Activated naive CD8-positive, alpha-beta T cell treated with anti-CD3 and anti-CD28 coated beads, Interleukin-2, amount 10 ng/mL, durations not matched to agents 7 days and 5 days (primary cell): Measurements from ENCODE around the gene PTPRG. TPM values are rescaled to one million over a fixed set of nuclear protein-coding genes. Genes with fewer than 3 reads are reported as not detected.

Source experiments
- ATAC-seq: fragments of 150-1000 bp; cut with Tn5 transposase; one replicate; pipeline ENCODE4 v1.10.0; 2021; ENCODE audit warnings: low read depth, moderate library complexity
- POLR2A ChIA-PET: fragments of 350-600 bp; sonication (Branson Sonifier 250); formaldehyde crosslinking; loops from one replicate; lab custom pipeline; 2021; ENCODE audit warnings: antibody characterized with exemption; lab: Charles Lee
- DNase-seq: peaks from one replicate; pipeline ENCODE4 v3.0.0; 2021
- H3K27ac Mint-ChIP-seq: one replicate; pipeline ENCODE4 v1.8.0; 2022; ENCODE audit warnings: mild to moderate bottlenecking, mixed read lengths
- H3K27me3 Mint-ChIP-seq: one replicate; pipeline ENCODE4 v1.8.0; 2022; ENCODE audit warnings: mild to moderate bottlenecking, moderate library complexity, mixed read lengths
- H3K36me3 Mint-ChIP-seq: one replicate; pipeline ENCODE4 v1.8.0; 2021; ENCODE audit warnings: mild to moderate bottlenecking, mixed read lengths
- H3K4me1 Mint-ChIP-seq: one replicate; pipeline ENCODE4 v1.8.0; 2021; ENCODE audit warnings: mixed read lengths
- H3K4me3 Mint-ChIP-seq: one replicate; pipeline ENCODE4 v1.8.0; 2022; ENCODE audit warnings: mild to moderate bottlenecking, moderate library complexity, mixed read lengths
- H3K9me3 Mint-ChIP-seq: one replicate; pipeline ENCODE4 v1.8.0; 2021; ENCODE audit warnings: mixed read lengths
- total RNA-seq, 2 experiments: library from RNA; stranded (reverse); gene quantifications; one replicate each; pipeline ENCODE4 v1.2.3, GENCODE V29; 2021

Gene PTPRG
- total RNA-seq, 2 experiments from 2014 or later: not detected

DNA sequence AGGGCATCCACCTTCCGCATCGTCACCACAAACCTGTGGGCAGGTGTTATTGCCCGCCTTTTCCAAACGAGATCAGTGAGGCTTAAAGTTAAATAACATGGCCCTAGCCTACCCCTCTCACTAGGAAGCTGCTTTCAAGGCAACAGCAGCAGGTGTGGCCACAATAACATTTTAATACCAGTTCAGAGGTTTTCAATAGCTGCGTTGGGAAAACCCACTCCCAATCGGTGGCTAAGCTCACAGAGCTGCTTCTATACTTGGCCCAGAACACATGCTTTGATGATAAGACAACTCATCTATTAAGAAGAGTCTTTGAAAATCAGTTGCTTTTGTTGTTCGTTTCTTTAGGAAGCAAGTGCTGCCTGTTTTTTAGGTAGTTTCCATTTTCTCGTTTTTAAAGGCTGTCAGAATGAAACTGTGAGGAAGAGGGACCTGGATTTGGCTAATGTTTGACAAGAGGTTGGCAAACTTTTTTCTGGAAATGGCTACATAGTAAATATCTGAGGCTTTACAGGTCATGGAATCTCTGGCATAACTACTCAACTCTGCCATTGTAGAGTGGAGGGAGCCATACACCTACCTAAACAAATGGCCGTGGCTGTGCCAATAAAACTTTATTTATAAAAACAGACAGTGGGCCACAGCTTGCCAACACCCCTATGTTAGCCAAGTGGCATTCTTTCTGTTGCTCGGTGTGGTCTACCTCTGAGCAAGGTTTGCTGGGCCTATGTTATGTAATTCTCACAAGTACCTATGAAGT, 632.4 kb downstream of the PTPRG start:
- POLR2A ChIA-PET: no interaction called here
- H3K36me3 Mint-ChIP-seq: no peaks in the 10 kb centered on the region

DNA sequence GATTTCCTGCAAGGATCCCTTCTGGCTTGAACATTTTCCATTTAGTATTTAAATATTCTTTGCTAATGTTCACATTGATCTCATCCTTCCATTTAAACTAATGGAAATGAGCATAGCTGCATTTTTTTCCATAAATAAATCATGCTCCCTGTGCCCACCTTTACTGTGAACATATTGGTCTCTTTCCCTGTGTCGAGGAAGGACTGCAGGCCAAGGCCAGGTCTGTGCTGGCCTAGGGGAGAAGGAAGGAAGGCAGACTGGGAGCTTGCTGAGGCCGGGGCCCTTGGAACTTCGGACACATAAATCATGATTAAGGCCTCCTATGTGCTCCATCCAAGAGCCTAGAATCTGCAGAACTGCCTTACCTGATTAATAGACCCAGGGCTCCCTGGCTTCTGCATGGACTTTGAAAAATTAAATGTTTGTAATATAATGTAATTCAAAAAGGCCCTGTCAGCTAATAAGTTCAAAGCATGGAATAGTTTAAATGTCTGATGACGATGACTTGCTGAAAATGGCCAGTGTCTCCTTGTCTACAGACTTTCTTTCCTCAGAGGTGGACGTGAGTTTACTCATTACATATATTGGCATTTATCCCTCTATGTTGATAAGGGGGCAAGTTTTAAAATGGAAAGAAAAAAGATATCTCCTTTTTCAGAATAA, 636.1 kb downstream of the PTPRG start:
- Mint-ChIP-seq H3K36me3 (no peaks in the 10 kb centered on the region), H3K27ac (no peak overlapping the region), H3K4me3 (no peak overlapping the region), H3K27me3 (peaks cover 3% of the 10 kb centered on the region), H3K4me1 (no peaks in the 10 kb centered on the region), H3K9me3 (no peaks in the 10 kb centered on the region)
- DNase-seq (no peak), ATAC-seq (no peak)
- POLR2A ChIA-PET: no interaction called here

More for the DNA sequence above, 632.4 kb downstream of the PTPRG start:
- Mint-ChIP-seq H3K27ac (no peak overlapping the region), H3K27me3 (peaks cover 2% of the 10 kb centered on the region), H3K4me3 (no peak overlapping the region), H3K9me3 (no peaks in the 10 kb centered on the region), H3K4me1 (no peaks in the 10 kb centered on the region)
- ATAC-seq: no peak
- no peak for DNase-seq

DNA sequence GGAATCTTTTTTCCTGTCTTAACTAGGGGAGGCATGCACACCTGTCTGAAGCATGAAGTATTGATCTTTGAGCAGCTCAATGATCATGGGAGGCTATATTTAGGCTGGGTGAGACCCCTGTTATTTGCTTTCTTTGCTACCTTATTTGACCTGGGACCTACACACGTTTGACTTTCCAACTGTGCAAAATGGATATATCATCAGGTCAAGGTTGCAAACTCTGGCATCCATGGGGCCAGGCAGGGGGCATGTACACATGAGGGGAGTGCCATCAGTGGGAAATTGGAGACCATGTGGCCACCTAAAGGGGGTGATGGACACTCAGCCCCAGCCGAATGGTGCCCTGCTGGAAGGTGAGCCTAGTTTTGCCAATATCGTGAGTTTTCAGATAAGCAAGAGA, 637.8 kb downstream of the PTPRG start:
- no peaks in the 10 kb centered on the region for H3K36me3 Mint-ChIP-seq
- POLR2A ChIA-PET: no interaction called here
- ATAC-seq (no peak), DNase-seq (no peak)
- H3K9me3 Mint-ChIP-seq: no peaks in the 10 kb centered on the region
- H3K4me1 Mint-ChIP-seq: no peaks in the 10 kb centered on the region
- H3K27ac Mint-ChIP-seq: no peak overlapping the region
- peaks cover 3% of the 10 kb centered on the region for H3K27me3 Mint-ChIP-seq
- H3K4me3 Mint-ChIP-seq: no peak overlapping the region

DNA sequence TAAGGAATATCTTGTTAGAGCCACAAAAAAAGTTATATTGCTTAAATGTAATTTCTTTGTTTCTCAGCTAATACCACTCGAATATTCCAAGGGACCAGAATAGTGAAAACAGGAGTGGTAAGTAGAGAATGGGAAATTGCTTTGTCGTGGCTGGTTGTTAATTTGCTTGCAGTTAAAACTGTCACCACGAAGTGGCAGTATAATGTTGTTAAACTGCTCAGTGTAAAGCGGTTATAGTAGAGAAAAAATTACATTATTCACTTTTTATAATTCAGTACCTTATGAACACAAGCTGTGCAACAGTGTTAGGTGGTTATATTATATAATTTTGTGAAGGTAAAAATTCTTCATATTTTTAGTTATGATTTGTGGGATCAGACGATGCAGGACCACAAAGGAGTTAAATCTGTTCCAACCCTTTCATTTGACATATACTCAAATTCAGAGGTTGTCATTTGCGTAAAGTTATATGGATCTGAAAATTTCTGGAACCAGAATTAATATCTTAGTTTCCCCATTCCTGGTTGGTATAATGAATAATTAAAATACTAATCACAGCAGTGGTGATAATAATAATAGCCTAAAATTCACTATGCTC, 640.2 kb downstream of the PTPRG start:
- Mint-ChIP-seq H3K4me3 (no peak overlapping the region), H3K36me3 (no peaks in the 10 kb centered on the region)
- DNase-seq: no peak

DNA sequence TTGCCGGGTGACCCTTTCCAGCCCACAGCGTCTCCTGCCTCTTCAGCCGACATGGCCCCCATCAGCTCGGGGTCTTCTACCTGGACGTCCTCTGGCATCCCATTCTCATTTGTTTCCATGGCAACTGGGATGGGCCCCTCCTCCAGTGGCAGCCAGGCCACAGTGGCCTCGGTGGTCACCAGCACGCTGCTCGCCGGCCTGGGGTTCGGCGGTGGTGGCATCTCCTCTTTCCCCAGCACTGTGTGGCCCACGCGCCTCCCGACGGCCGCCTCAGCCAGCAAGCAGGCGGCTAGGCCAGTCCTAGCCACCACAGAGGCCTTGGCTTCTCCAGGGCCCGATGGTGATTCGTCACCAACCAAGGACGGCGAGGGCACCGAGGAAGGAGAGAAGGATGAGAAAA, 641.8 kb downstream of the PTPRG start:
- Mint-ChIP-seq H3K27me3 (peaks cover 3% of the 10 kb centered on the region), H3K4me1 (no peaks in the 10 kb centered on the region), H3K36me3 (no peaks in the 10 kb centered on the region), H3K9me3 (no peaks in the 10 kb centered on the region), H3K4me3 (no peak overlapping the region), H3K27ac (no peak overlapping the region)
- ATAC-seq: no peak
- POLR2A ChIA-PET: no interaction called here
- no peak for DNase-seq

More for the DNA sequence above, 640.2 kb downstream of the PTPRG start:
- no peak for ATAC-seq
- H3K27me3 Mint-ChIP-seq: peaks cover 3% of the 10 kb centered on the region
- no peaks in the 10 kb centered on the region for H3K4me1 Mint-ChIP-seq
- POLR2A ChIA-PET: no interaction called here
- no peaks in the 10 kb centered on the region for H3K9me3 Mint-ChIP-seq
- H3K27ac Mint-ChIP-seq: no peak overlapping the region

DNA sequence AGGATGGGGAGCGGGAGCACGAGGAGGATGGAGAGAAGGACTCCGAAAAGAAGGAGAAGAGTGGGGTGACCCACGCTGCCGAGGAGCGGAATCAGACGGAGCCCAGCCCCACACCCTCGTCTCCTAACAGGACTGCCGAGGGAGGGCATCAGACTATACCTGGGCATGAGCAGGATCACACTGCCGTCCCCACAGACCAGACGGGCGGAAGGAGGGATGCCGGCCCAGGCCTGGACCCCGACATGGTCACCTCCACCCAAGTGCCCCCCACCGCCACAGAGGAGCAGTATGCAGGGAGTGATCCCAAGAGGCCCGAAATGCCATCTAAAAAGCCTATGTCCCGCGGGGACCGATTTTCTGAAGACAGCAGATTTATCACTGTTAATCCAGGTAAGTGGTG, 642.2 kb downstream of the PTPRG start:
- ATAC-seq (no peak), DNase-seq (no peak)
- Mint-ChIP-seq H3K4me1 (no peaks in the 10 kb centered on the region), H3K9me3 (no peaks in the 10 kb centered on the region), H3K27me3 (peaks cover 3% of the 10 kb centered on the region), H3K36me3 (no peaks in the 10 kb centered on the region), H3K27ac (no peak overlapping the region), H3K4me3 (no peak overlapping the region)
- POLR2A ChIA-PET: no interaction called here

DNA sequence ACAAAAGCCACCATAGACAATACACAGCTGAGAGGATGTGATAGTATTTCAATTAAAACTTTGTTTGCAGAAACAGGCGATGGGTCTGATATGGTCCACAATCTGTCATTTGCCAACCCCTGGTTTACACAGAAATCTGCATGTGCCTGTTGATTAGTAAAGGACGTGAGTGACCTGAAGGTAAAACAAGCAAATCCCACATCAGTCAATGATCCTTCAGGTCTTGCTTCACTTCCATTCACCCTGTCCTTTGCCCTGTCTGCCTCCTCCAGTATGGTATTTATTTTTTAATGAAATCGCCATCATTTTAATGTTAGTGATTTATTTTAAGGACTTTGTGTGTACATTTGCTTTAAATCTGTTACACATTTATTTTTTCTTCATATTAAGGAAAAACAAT, 645.8 kb downstream of the PTPRG start:
- Mint-ChIP-seq H3K4me1 (no peaks in the 10 kb centered on the region), H3K4me3 (no peak overlapping the region), H3K36me3 (no peaks in the 10 kb centered on the region), H3K27me3 (no peaks in the 10 kb centered on the region), H3K9me3 (no peaks in the 10 kb centered on the region), H3K27ac (no peak overlapping the region)
- ATAC-seq (no peak), DNase-seq (no peak)
- POLR2A ChIA-PET: interaction anchor here (0.7 kb wide), 1 partner anchor 188 kb away, joined by 4 read pairs; no protein-coding TSS in a partner anchor

DNA sequence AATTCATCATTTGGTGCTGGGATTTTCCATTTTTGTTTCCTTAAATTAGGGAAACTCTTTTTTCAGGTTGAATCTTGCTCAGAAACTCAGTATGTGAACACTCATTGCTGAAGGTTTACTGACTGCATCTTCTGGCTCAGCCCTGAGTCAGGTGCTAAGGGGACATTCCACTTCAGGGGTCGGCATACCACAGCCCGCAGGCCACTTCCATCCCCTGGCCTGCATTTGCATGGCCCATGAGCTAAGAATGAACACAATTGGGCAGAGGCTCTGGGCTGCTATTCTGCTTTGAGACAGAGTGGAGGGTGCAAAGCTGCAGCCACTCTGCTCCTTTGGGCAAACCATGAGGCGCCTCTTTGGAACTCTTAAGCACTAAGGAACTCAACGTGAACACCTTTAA, 647.0 kb downstream of the PTPRG start:
- no peak for DNase-seq
- no peak for ATAC-seq
- H3K36me3 Mint-ChIP-seq: no peaks in the 10 kb centered on the region
- peaks cover 3% of the 10 kb centered on the region for H3K4me1 Mint-ChIP-seq
- H3K4me3 Mint-ChIP-seq: no peak overlapping the region
- POLR2A ChIA-PET: no interaction called here
- H3K27me3 Mint-ChIP-seq: no peaks in the 10 kb centered on the region
- H3K9me3 Mint-ChIP-seq: no peaks in the 10 kb centered on the region
- H3K27ac Mint-ChIP-seq: no peak overlapping the region

DNA sequence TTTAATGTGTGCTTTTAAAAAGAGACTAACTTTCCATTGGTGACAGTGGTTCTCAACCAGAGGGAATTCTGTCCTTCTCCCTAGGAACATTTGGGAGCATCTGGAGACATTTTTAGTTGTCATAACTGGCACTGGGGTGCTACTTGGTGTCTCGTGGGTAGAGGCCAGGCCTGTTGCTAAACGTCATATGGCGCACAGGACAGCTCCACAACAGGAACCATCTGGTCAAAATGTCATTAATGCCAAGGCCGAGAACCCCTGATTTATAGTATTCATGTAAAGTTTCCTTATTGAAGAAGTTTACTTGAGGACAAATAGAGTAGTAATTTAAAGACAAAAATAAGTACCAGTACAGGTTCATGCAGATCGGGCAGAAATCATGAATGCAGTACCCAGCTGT, 647.7 kb downstream of the PTPRG start:
- Mint-ChIP-seq H3K27me3 (no peaks in the 10 kb centered on the region), H3K27ac (no peak overlapping the region), H3K9me3 (no peaks in the 10 kb centered on the region), H3K36me3 (no peaks in the 10 kb centered on the region), H3K4me1 (peaks cover 3% of the 10 kb centered on the region), H3K4me3 (no peak overlapping the region)
- POLR2A ChIA-PET: no interaction called here
- DNase-seq: no peak
- ATAC-seq: no peak

DNA sequence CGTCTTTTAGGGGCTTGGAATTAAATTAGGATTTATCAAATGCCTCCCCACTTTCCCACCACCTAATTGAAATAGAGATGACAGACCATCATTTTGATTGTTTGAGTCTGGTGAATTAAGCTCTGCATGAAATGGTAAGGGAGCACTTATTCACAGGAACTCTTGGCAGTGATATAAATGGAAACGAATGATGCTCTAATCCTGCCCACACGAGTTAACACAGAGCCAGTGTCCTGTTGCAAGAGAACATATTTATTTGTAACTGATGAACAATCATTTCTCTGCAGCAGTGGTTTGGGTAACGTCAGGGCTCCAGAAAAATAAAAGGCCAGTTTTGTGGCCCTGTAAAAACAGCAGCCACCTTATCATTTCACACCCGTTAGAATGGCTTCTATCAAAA, 648.6 kb downstream of the PTPRG start:
- no peak for DNase-seq
- H3K27ac Mint-ChIP-seq: no peak overlapping the region
- no peaks in the 10 kb centered on the region for H3K27me3 Mint-ChIP-seq
- POLR2A ChIA-PET: no interaction called here
- H3K9me3 Mint-ChIP-seq: no peaks in the 10 kb centered on the region
- H3K36me3 Mint-ChIP-seq: no peaks in the 10 kb centered on the region
- ATAC-seq: no peak
- H3K4me3 Mint-ChIP-seq: no peak overlapping the region
- H3K4me1 Mint-ChIP-seq: peaks cover 3% of the 10 kb centered on the region

DNA sequence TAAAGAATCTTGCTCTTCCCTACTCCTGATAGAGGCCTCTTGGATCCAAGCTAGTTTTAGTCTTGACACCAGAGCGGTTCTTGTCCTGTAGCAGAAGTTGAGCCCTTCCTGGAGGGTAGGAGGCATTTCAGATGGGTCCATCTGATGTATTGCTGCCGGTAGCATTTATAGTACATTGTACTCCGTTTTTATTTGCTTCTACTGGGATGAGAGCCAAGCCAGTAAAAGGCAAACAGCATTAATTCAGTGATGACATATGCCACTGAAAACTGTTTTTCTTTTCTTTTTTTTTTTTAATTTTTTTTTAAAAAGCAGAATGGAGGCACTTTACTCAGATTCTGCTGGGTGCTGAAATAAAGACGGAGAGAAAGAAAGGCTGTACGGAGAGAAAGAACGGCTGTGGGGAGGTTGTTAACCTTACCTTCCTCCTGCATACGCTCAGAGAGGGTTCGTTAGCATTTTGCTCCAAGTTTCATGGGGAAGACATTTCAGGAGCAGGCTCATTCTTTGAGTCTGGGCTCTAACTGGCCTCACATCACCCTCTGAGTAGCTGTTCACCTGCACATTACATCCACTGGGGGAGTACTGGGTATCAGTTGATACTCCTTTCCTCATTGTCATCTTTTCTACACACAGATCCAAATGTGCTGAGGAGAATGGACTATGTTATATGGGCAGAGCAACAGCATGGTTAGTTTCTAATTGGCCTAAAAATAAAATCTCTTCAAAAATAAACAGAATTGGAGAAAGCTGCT, 650.5 kb downstream of the PTPRG start:
- H3K27ac Mint-ChIP-seq: no peak overlapping the region
- POLR2A ChIA-PET: no interaction called here
- H3K4me1 Mint-ChIP-seq: peaks cover 3% of the 10 kb centered on the region
- H3K9me3 Mint-ChIP-seq: no peaks in the 10 kb centered on the region
- no peak for ATAC-seq
- H3K27me3 Mint-ChIP-seq: no peaks in the 10 kb centered on the region
- no peak for DNase-seq
- H3K36me3 Mint-ChIP-seq: no peaks in the 10 kb centered on the region
- no peak overlapping the region for H3K4me3 Mint-ChIP-seq

DNA sequence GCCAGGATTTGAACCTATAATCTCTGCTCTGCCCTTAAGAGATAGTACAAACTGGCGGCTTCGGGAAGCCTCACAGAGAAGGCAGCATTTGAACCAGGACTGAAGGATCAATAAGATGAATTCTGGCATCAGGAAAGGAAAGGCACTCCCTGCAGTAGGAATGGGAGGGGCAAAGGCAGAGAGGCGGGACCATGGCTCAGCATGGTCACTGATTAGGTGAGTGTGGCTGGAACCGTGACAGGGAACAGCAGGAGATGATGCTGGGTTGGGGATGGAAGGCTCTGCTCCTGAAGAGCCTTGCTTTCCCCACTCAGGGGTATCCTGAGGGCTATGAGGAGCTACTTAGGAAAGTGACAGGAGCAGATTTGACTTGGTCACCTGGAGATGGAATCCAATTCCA, 653.5 kb downstream of the PTPRG start:
- Mint-ChIP-seq H3K36me3 (no peaks in the 10 kb centered on the region), H3K4me3 (no peak overlapping the region), H3K27me3 (no peaks in the 10 kb centered on the region), H3K4me1 (peaks cover 3% of the 10 kb centered on the region), H3K27ac (no peak overlapping the region), H3K9me3 (no peaks in the 10 kb centered on the region)
- no peak for DNase-seq
- ATAC-seq: no peak
- POLR2A ChIA-PET: no interaction called here

DNA sequence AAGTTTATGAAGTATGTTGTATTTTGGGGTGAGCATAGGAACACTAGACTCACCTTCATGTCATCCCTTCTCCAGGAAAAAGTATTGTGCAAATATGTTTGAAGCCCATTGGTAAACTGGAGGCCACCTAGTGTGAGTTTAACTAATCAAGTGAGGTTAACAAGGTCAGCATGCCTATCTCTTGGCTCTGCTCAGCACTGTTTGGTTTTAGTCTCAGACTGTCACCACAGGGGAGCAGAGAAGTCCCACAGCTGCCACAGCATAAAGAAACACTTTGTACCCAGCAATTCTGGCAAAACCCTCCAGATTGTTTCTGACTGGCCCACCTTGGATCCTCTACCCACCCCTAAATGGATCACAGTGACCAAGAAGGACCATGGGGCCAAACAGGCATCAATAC, 659.2 kb downstream of the PTPRG start:
- ATAC-seq (no peak), DNase-seq (no peak)
- POLR2A ChIA-PET: no interaction called here
- Mint-ChIP-seq H3K4me1 (no peaks in the 10 kb centered on the region), H3K36me3 (no peaks in the 10 kb centered on the region), H3K4me3 (no peak overlapping the region), H3K27me3 (no peaks in the 10 kb centered on the region), H3K9me3 (no peaks in the 10 kb centered on the region), H3K27ac (no peak overlapping the region)
